ENCODE results near the gene GPR135.

GPR135 gene

DNA sequence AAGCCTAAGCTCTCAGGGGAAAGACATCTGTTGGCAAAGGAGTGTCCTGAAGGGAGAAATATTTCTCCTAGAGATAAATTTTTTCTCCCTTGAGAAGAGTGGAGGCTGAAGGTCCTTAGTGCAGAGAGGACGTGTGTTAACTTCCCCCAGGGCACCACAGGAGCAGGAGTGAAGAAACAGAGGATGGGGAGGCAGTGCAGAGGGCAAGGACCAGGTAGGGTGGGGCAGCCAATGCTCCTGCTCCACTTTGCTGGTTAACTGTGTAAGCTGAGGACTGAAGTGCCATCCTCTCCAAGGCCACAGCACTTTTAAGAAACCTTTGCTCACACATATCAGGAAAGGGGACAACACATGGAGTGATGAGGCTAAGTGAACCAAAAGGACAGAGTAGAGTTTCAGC is 15.0 kb upstream of the GPR135 start:
- H3K27ac ChIP-seq = peak overlapping the region; percentile 27; the same call in 1 of the 2 replicates
- POLR2A ChIA-PET (ENCODE audit: low non-redundant PET) = no interaction called here
- TF ChIP-seq CTCF (conservative IDR thresholded peaks at IDR 0.05; ENCODE audit: low read depth) = no peak
- no peak for DNase-seq (ENCODE audit: low spot score)
- CTCF ChIA-PET = interaction anchor here (1.0 kb wide), 1 partner anchor 97 kb away, joined by 4 read pairs; the partner anchor contains the start of gene CCDC175

DNA sequence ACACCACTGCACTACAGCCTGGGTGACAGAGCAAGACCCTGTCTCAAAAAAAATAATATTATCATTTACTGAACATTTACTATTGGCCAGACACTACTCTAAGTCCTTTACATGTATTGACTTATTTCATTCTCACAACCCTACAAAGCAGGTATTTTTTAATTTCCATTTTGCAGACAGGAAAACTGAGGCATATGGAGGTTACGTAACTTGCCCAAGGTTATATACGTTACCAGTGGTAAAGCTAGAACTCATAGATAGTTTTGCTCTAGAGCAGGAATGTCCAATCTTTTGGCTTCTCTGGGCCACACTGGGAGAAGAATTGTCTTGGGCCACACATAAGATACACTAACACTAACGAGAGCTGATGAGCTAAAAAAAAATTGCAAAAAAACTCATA is 13.4 kb upstream of the GPR135 start:
- no peak overlapping the region for H3K27ac ChIP-seq
- ChIA-PET CTCF (interaction anchor here (0.6 to 1.0 kb wide), 2 partner anchors 29 to 122 kb away, joined by 3 read pairs; no protein-coding TSS in a partner anchor), POLR2A (ENCODE audit: low non-redundant PET) (no interaction called here)
- no peak for TF ChIP-seq CTCF (conservative IDR thresholded peaks at IDR 0.05; ENCODE audit: low read depth)
- no peak for DNase-seq (ENCODE audit: low spot score)

DNA sequence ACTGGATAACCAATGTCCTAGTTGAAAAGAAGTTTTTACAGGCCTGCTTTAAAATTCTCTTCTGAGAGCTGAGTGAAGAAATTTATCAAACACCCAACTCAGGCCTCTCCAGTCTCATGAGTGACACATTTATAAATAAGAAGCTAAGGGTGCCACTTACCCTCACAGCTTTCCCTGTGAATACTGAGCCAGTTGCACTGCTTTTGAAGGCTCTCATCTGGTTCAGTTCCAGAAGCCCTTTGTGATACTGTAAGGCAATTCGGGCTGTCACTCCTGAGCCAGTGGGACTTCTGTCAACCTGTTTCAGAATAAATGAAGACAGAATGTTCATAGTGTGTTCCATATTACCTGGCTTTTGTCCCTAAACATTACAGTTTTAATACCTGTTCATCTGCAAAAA is 10.5 kb upstream of the GPR135 start:
- H3K27ac ChIP-seq = no peak overlapping the region
- POLR2A ChIA-PET (ENCODE audit: low non-redundant PET) = no interaction called here
- CTCF ChIA-PET = no interaction called here
- DNase-seq (ENCODE audit: low spot score) = no peak
- no peak for TF ChIP-seq CTCF (conservative IDR thresholded peaks at IDR 0.05; ENCODE audit: low read depth)

GRCh38 chr14:59474172-59474571 is 9.0 kb upstream of the GPR135 start:
- ChIA-PET POLR2A (ENCODE audit: low non-redundant PET) (no interaction called here), CTCF (no interaction called here)
- DNase-seq (ENCODE audit: low spot score) = no peak

DNA sequence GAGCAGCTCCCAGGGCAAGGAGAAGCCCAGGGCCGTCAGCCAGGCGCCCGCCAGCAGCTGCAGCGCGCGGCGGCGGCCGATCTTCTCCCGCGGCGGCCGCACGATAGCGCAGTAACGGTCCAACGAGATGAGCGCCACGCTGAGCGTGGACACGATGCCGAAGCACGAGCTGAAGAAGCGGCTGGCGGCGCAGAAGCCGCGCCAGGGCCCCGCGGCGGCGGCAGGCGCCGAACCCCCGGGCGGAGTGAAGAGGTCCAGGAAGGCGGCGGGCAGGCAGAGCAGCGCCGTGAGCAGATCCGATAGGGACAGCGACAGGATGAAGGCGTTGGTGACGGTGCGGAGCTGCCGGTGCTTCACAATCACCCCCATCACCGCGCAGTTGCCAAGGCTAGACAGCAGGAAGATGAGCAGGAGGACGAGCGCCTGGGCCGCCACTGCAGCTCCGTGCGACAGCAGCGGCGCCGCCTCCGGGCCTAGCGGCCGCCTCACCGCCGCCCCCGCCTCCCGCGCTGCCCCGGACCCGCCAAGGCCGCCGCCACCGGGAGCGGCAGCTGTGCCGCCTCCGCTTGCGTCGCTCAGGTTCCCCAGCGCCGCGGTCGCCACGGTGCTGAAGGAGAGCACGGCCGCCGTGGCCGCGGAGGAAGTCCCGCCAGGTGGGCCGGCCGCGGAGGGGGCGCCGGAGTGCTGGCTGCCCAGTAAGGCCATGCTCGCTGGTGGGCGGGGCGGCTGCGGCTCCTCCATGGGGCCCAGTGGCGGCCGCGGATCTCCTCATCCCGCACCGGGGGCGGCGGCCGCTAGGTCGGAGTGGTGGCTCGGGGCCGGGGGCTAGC is 479 bp downstream of the GPR135 start:
- ChIA-PET CTCF (no interaction called here), POLR2A (ENCODE audit: low non-redundant PET) (no interaction called here)
- no peak for TF ChIP-seq CTCF (conservative IDR thresholded peaks at IDR 0.05; ENCODE audit: low read depth)
- DNase-seq (ENCODE audit: low spot score) = peak; percentile 14
- peak overlapping the region; percentile 46 for H3K27ac ChIP-seq

More at GRCh38 chr14:59474172-59474571, 9.0 kb upstream of the GPR135 start:
- TF ChIP-seq CTCF (conservative IDR thresholded peaks at IDR 0.05; ENCODE audit: low read depth) = no peak
- no peak overlapping the region for H3K27ac ChIP-seq

GRCh38 chr14:59463787-59464485 is 1.2 kb downstream of the GPR135 start:
- CTCF ChIA-PET = no interaction called here
- POLR2A ChIA-PET (ENCODE audit: low non-redundant PET) = no interaction called here
- no peak for DNase-seq (ENCODE audit: low spot score)
- H3K27ac ChIP-seq = peak overlapping the region; percentile 46
- TF ChIP-seq CTCF (conservative IDR thresholded peaks at IDR 0.05; ENCODE audit: low read depth) = no peak

Measured in RWPE1 (cell line).